SKM-1 treated with dmso at 0.1 percent for 144 hours (cell line): ENCODE results near the gene HS2ST1.
"Not testable (repeated sequence)": the region's sequence is repeated elsewhere in the genome, so short reads cannot be mapped to it uniquely, and the experiment has no call there.

Experiments
- DNase-seq: peaks from one replicate; lab custom pipeline; 2025; ENCODE audit not compliant: unreplicated experiment; lab: John Stamatoyannopoulos, UW

The HS2ST1 gene

DNA sequence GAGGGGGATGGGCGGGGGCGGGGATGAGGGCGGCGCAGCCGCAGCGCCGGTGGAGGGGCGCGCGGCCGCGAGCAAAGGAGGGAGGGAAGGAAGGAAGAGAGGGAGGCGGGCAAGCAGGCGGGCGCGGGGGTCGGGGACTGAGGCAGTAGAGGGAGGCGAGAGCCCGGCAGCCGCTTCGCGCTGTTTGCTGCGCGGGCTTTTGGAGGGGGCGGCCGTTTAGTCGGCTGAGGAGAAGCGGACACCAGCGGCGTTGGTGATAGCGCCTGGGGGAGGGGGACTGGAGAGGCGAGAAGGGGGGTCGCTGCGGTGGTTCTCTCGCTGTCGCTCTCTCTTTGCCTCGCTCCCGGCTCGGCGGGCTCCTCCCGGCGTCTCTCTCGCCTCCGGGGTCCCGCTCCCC lies at the start of gene HS2ST1:
TSS of gene HS2ST1 (plus strand) at position 35 of the 397 bp plus-strand sequence.
- no peak for DNase-seq

DNA sequence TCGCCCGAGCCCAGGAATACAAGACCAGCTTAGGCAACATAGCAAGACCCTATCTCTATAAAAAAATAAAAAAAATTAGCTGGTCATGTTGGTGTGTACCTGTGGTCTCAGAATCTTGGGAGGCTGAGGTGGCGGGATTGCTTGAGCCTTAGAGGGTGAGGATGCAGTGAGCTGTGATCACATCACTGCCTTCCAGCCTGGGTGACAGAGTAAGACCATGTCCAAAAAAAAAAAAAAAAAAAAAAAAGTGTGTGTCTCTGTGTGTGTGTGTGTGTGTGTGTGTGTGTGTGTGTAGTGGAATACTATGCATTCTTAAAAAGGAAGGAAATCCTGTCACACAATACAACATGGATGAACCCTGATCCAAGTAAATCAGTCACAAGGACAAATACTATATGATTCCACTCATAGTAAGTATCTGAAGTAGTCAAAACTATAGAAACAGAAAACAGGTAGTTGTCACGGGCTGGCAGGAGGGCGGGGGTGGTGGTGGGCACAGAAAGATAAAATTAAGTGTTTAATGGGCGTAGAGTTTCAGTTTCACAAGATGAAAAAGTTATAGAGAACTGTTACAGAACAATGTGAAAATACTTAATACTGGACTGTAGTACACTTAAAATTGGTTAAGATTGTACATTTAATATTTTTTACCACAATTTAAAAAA lies 48.3 kb upstream of the HS2ST1 start:
- DNase-seq: no peak

GRCh38 chr1:86866665-86867064 lies 47.8 kb upstream of the HS2ST1 start:
- DNase-seq: no peak

DNA sequence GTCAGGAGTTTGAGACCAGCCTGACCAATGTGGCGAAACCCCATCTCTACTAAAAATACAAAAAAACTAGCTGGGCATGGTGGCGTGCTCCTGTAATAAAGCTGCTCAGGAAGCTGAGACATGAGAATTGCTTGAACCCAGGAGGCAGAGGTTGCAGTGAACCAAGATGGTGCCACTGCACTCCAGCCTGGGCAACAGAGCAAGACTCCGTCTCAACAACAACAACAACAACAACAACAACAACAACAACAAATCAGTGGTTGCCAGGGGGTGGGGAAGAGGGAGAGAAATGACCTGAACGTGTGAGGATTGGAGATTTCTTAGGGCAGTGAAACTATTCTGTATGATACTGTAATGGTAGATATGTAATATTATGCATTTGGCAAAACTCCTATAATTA lies 47.2 kb upstream of the HS2ST1 start:
- not testable (repeated sequence) for DNase-seq

GRCh38 chr1:86868477-86868876 lies 46.0 kb upstream of the HS2ST1 start:
- DNase-seq: no peak

- DNase-seq: no peak
Measured at GRCh38 chr1:86871001-86871400, 43.4 kb upstream of the HS2ST1 start.

DNA sequence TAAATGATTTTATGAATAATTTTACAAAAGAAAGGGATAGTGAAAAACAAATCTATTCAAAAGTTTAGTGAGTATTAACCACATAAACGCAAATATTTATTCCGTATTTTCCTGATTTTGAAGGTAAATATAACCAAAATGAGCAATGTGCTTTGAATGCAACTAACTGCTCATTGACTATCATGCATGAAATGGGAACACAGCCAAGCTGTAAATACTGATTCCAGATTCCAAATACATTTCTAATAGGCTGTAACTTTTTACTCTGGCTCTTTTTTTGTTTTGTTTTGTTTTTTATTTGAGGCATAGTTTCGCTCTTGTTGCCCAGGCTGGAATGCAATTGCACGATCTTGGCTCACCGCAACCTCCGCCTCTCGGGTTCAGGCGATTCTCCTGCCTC lies 42.3 kb upstream of the HS2ST1 start:
- no peak for DNase-seq

DNA sequence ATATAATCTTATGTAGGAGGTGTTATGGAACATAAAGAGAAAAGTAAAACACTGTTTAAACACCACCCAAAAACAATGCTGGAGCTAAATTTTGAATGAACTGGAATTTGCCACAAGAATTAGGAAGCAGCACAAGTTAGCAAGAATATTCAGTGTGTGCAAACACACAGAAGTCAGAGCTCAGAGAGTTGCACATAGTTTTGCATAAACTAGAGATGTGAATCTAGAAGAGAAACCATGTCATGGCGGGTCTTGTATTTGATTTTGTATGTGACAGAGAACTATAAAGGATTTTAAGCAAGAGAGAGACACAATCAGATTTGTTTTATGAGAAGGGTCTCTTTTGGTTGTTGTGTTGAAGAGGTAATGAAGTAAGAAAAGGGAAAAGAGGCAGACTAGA lies 38.7 kb upstream of the HS2ST1 start:
- no peak for DNase-seq

- no peak for DNase-seq
Measured at GRCh38 chr1:86887479-86888162, 26.8 kb upstream of the HS2ST1 start.

- no peak for DNase-seq
Measured at GRCh38 chr1:86888327-86888726, 26.1 kb upstream of the HS2ST1 start.

DNA sequence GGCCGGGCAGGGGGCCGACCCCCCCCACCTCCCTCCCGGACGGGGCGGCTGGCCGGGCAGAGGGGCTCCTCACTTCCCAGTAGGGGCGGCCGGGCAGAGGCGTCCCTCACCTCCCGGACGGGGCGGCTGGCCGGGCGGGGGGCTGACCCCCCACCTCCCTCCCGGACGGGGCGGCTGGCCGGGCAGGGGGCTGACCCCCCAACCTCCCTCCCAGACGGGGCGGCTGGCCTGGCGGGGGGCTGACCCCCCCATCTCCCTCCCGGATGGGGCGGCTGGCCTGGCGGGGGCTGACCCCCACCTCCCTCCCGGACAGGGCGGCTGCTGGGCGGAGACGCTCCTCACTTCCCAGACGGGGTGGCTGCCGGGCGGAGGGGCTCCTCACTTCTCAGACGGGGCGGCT lies 15.0 kb upstream of the HS2ST1 start:
- not testable (repeated sequence) for DNase-seq

DNA sequence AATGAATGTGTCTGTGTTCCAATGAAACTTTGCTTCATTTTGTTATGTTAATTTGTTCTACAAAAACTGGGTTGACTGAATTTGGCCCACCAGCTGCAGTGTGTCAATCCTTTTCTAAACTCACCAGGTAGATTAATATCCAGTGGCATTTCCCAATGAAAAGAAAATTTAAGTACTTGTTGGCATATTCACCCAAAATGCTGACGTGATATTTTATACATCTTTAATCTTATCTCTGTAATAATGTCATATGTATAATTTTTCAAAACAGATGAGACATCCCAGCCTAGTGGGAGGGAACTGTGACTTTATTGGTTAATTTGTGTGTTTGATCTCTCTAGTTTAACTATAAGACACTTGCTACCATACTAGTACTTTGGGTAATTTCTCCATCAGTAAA lies 8.6 kb upstream of the HS2ST1 start:
- DNase-seq: no peak

DNA sequence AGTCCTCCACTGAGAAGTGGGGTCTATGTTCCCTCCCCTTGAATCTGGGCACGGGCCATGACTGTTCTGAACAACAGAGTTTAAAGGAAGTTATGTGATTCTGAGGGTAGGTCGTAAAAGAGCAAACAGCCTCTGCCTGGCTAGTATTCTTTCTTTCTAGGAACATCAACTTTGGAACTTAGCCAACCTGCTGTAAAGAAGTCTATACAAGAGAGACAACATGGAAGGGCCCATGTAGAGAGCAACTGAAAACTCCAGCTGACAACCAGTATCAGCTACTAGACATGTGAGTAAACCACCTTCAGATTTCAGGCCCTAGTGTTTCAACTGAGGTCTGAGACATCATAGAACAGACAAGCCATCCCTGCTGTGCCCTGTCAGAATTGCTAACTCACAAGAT lies 8.0 kb upstream of the HS2ST1 start:
- no peak for DNase-seq

GRCh38 chr1:86912281-86912900 lies 2.0 kb upstream of the HS2ST1 start:
- DNase-seq: no peak

DNA sequence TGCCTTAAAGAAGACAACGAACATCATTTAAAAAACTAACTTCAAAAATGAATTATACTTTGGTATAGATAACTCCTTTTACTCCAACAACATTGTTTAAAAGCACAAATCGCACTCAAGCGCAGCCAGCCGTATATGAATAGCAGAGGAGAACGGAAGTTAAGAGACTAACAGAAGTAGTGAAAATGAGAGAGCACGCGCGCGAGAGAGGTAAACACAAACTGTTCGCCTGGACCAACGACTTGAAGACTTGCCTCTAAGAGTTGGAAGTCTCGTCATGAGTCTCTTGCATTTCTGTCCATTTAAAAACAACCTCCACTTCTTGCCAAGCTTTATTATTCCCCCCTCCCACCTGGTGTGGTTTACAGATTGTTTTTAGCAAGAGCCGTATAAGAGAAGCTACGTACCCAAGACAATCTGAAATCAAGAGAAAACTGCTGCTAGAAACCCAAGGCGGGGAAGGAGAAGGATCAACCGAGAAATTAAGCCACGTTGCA lies 988 bp upstream of the HS2ST1 start:
- no peak for DNase-seq

DNA sequence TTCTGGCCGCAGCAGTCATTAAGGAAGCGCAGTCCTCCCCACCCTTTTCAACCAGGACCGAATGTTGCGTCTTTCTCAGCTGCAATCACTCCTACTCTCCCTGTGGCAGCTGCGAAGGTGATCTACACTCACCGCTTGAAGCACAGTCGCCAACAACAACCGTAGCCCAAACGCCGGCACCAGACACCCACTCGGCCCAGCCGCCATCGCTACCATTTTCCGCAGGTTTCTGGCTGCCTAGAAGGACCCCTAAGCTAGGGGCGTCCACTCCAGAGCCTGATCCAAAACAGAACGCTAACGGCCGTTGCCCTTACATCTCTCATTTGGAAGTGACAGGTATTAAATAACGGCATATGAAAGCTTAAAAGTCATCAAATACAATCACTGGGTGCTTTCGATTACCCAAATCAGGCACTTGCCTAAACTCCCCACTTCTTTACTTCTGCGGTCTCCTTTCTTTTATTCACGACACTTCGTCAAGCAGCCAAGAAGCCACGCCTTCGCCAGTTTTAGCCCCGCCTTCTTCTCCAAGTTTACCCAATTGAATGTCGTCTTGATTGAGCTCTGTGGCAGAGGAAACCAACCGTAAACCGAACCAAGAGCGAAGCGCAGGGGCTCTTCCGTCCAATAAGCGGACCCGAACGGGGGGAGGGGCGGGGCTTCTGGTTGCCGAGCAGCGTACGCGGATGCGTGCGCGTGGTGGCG lies 387 bp upstream of the HS2ST1 start, which contains the start of gene SELENOF:
TSS of gene SELENOF (minus strand) at position 231 of the 705 bp plus-strand sequence. CDS start at position 216, 15 bp downstream.
- DNase-seq: peak; percentile 99

GRCh38 chr1:86914998-86915736 lies 732 bp downstream of the HS2ST1 start:
- DNase-seq: peak; percentile 46

DNA sequence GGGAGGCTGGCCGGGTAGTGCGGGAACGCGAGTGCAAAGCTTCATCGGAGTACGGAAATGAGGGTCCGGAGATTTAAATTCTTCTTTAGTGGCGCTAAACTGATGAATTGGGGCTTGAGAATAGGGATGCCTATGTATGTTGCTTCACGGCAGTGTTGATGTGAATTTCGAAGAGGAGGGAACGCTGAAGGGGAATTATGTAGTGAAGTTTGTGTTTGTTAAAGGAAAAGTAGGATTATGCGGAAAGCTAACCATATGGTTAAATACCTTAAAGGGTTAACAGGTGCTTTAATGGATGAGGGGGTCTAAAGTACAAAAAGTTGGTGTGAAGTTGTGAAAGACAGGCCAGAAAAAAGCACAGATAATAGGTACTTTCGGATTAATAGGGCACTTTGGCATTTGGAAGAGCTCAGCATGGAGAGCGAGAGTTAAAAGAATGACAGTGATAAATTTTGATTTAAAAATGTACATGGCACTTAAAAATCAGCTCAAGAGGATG lies 1.4 kb downstream of the HS2ST1 start:
- DNase-seq: no peak

- DNase-seq: no peak
Measured at GRCh38 chr1:86916752-86917151, 2.3 kb downstream of the HS2ST1 start.

- no peak for DNase-seq
Measured at GRCh38 chr1:86922445-86922844, 8.0 kb downstream of the HS2ST1 start.
